Neural progenitor cell (in vitro differentiated cells): ENCODE measurements around the gene CCNY.

Experiments used
- CTCF ChIP-seq: fragments of 200-600 bp; sonication (generic); IDR thresholded peaks from 2 replicates; pipeline ENCODE4 v1.5.1; 2017; ENCODE audit warnings: antibody characterized with exemption, mild to moderate bottlenecking
- EZH2 ChIP-seq: fragments of 200-600 bp; sonication (generic); IDR thresholded peaks from 2 replicates; pipeline ENCODE4 v1.6.1; 2017; ENCODE audit warnings: antibody characterized with exemption, mild to moderate bottlenecking, moderate library complexity

GRCh38 chr10:35504132-35504531 is 167.8 kb downstream of the CCNY start:
- TF ChIP-seq CTCF (no peak), EZH2 (no peak)
